ENCODE measurements around the gene FHOD3.

- no peak for TF ChIP-seq CTCF (IDR thresholded peaks at IDR 0.05; ENCODE audit: low read depth, low read length)
- TF ChIP-seq, protein P1, sequence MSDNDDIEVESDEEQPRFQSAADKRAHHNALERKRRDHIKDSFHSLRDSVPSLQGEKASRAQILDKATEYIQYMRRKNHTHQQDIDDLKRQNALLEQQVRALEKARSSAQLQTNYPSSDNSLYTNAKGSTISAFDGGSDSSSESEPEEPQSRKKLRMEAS (IDR thresholded peaks at IDR 0.05; ENCODE audit: low read depth, low read length): no peak
- no peak for TF ChIP-seq POLR2A (IDR thresholded peaks at IDR 0.05; ENCODE audit: extremely low read depth, insufficient read length)
- no peak for TF ChIP-seq MYC (IDR thresholded peaks at IDR 0.05; ENCODE audit: low read depth, low read length)
Measured at GRCh38 chr18:36685580-36685979, 388.1 kb downstream of the FHOD3 start.
